Neural progenitor cell (in vitro differentiated cells): ENCODE measurements around the gene TSPOAP1.

Source experiments
- EZH2phosphoT487 ChIP-seq: fragments of 200-600 bp; sonication (generic); IDR thresholded peaks from 2 replicates; pipeline ENCODE4 v1.6.1; 2017; ENCODE audit warnings: antibody characterized with exemption
- TF ChIP-seq, protein P1 (sequence below): fragments of 200-600 bp; sonication (generic); IDR thresholded peaks from 2 replicates; pipeline ENCODE4 v1.5.1; 2017; ENCODE audit warnings: antibody characterized with exemption, mild to moderate bottlenecking

DNA sequence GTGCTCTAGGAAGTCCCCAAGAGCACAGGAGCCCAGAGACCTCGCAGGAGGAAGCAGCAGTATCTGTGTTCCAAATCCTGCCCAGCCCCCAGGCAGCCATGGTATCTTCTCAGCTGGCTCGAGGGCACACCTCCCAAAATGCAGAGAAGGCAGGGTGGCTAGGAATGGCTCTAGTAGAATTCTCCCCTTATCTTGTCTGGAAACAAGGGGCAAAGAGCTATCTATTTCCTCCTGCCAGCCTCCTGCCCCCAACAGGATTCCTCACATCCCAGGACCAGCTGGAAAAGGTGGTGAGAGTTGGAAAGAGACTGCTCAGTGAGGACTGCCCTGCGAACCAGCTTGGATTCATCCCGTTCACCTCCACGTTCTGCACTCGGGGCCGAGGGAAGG lies 8.6 kb upstream of the TSPOAP1 start:
- TF ChIP-seq, protein P1, sequence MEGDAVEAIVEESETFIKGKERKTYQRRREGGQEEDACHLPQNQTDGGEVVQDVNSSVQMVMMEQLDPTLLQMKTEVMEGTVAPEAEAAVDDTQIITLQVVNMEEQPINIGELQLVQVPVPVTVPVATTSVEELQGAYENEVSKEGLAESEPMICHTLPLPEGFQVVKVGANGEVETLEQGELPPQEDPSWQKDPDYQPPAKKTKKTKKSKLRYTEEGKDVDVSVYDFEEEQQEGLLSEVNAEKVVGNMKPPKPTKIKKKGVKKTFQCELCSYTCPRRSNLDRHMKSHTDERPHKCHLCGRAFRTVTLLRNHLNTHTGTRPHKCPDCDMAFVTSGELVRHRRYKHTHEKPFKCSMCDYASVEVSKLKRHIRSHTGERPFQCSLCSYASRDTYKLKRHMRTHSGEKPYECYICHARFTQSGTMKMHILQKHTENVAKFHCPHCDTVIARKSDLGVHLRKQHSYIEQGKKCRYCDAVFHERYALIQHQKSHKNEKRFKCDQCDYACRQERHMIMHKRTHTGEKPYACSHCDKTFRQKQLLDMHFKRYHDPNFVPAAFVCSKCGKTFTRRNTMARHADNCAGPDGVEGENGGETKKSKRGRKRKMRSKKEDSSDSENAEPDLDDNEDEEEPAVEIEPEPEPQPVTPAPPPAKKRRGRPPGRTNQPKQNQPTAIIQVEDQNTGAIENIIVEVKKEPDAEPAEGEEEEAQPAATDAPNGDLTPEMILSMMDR: no peak
- no peak for TF ChIP-seq EZH2phosphoT487
